CD14-positive monocyte (primary cell): Measurements from ENCODE around the gene SRGAP2. TPM values are rescaled to one million over a fixed set of nuclear protein-coding genes. Genes with fewer than 3 reads are reported as not detected.
"Not testable (repeated sequence)": the region's sequence is repeated elsewhere in the genome, so short reads cannot be mapped to it uniquely, and the experiment has no call there.

ENCODE experiments used
- DNase-seq, 3 donors: peaks; one replicate each; pipeline ENCODE4 v3.0.0-alpha.2; 2011 to 2022
- H2AFZ ChIP-seq: 2 replicates; pipeline ENCODE4 v1.6.0; 2012; ENCODE audit warnings: mild to moderate bottlenecking, low read depth, low read length, inconsistent platforms; ENCODE audit not compliant: insufficient read depth, poor library complexity, severe bottlenecking
- H3K27ac ChIP-seq, 2 donors: 1 replicate in 1 of 2; 2 replicates in 1 of 2; pipeline ENCODE4 v1.5.1; 2012 to 2013; ENCODE audit warnings: low read length in 2 of 2, control low read depth in 1 of 2, inconsistent platforms in 1 of 2, low read depth in 1 of 2, mild to moderate bottlenecking in 1 of 2
- H3K27me3 ChIP-seq, 2 donors: one replicate each; pipeline versions ENCODE4 v1.6.0 to v1.6.1; 2011 to 2013; ENCODE audit warnings: low read length in 2 of 2; ENCODE audit not compliant: control insufficient read depth in 2 of 2, insufficient read depth in 2 of 2
- H3K36me3 ChIP-seq, 2 donors: replicated peaks in 1 of 2; 1 replicate in 1 of 2; 2 replicates in 1 of 2; pipeline versions ENCODE4 v1.5.1 to v1.6.1; 2012 to 2013; ENCODE audit warnings: low read length in 2 of 2, control low read depth in 1 of 2, inconsistent platforms in 1 of 2, mild to moderate bottlenecking in 1 of 2; ENCODE audit not compliant: insufficient read depth in 2 of 2, control insufficient read depth in 1 of 2
- H3K4me1 ChIP-seq, 2 donors: 1 replicate in 1 of 2; 2 replicates in 1 of 2; pipeline versions ENCODE4 v1.5.1 to v1.6.1; 2012 to 2013; ENCODE audit warnings: low read length in 2 of 2, control low read depth in 1 of 2, inconsistent platforms in 1 of 2, mild to moderate bottlenecking in 1 of 2, moderate library complexity in 1 of 2; ENCODE audit not compliant: insufficient read depth in 2 of 2, control insufficient read depth in 1 of 2
- H3K4me2 ChIP-seq: replicated peaks from 2 replicates; pipeline ENCODE3; 2012; ENCODE audit warnings: low read length, moderate library complexity, mild to moderate bottlenecking; ENCODE audit not compliant: poor library complexity, severe bottlenecking; ENCODE audit errors: extremely low read depth
- H3K4me3 ChIP-seq, 3 experiments: fragments of 200-600 bp in 1 of 3; sonication (generic) in 1 of 3; replicated peaks in 1 of 3; 1 replicate in 2 of 3; 2 replicates in 1 of 3; pipeline ENCODE4 v1.5.1; 2011 to 2013; ENCODE audit warnings: low read length in 3 of 3, mild to moderate bottlenecking in 3 of 3, control low read depth in 2 of 3, low read depth in 2 of 3, inconsistent platforms in 1 of 3, moderate library complexity in 1 of 3
- H3K79me2 ChIP-seq: 2 replicates; pipeline ENCODE4 v1.6.0; 2012; ENCODE audit warnings: mild to moderate bottlenecking, control low read depth, inconsistent platforms, low read length, moderate library complexity; ENCODE audit not compliant: insufficient read depth
- H3K9ac ChIP-seq: 2 replicates; pipeline ENCODE4 v1.6.0; 2017; ENCODE audit warnings: low read length, mild to moderate bottlenecking; ENCODE audit not compliant: insufficient read depth, poor library complexity, severe bottlenecking
- H3K9me3 ChIP-seq, 2 donors: replicated peaks in 1 of 2; 1 replicate in 1 of 2; 2 replicates in 1 of 2; pipeline versions ENCODE4 v1.5.1 to v1.6.1; 2012 to 2013; ENCODE audit warnings: low read length in 2 of 2, control low read depth in 1 of 2; ENCODE audit not compliant: control insufficient read depth in 1 of 2, insufficient read depth in 1 of 2
- H4K20me1 ChIP-seq: 2 replicates; pipeline ENCODE4 v1.6.0; 2012; ENCODE audit warnings: mild to moderate bottlenecking, low read length, control low read depth, moderate library complexity; ENCODE audit not compliant: insufficient read depth
- H3K27ac Mint-ChIP-seq, 7 donors: one replicate each; pipeline ENCODE4 v1.8.0; 2020; ENCODE audit warnings: mild to moderate bottlenecking in 7 of 7, mixed read lengths in 7 of 7, moderate library complexity in 6 of 7, inconsistent platforms in 2 of 7
- H3K27me3 Mint-ChIP-seq, 3 donors: one replicate each; pipeline ENCODE4 v1.8.0; 2021 to 2022; ENCODE audit warnings: low read depth in 3 of 3, mild to moderate bottlenecking in 3 of 3, mixed read lengths in 3 of 3, moderate library complexity in 3 of 3, inconsistent platforms in 1 of 3
- H3K36me3 Mint-ChIP-seq, 2 donors: one replicate each; pipeline ENCODE4 v1.8.0; 2020; ENCODE audit warnings: mixed read lengths in 2 of 2, inconsistent platforms in 1 of 2, mild to moderate bottlenecking in 1 of 2
- H3K4me1 Mint-ChIP-seq: one replicate; pipeline ENCODE4 v1.8.0; 2020; ENCODE audit warnings: mild to moderate bottlenecking, mixed read lengths
- H3K4me3 Mint-ChIP-seq, 2 donors: one replicate each; pipeline ENCODE4 v1.8.0; 2020; ENCODE audit warnings: mild to moderate bottlenecking in 2 of 2, mixed read lengths in 2 of 2, moderate library complexity in 1 of 2
- H3K9me3 Mint-ChIP-seq, 7 donors: one replicate each; pipeline ENCODE4 v1.8.0; 2020 to 2022; ENCODE audit warnings: mixed read lengths in 7 of 7, mild to moderate bottlenecking in 6 of 7, moderate library complexity in 6 of 7, inconsistent platforms in 2 of 7
- WGBS: methylation state at CpG from one replicate; pipeline ENCODE4 v1.1.5; 2013; ENCODE audit warnings: missing lambda C conversion rate; ENCODE audit not compliant: insufficient coverage; 5-methylcytosine and 5-hydroxymethylcytosine counted together
- intact Hi-C, 2 donors: fragments of 100-400 bp; cut with micrococcal nuclease; formaldehyde crosslinking; loops; one replicate each; pipeline versions ENCODE4 v1.15.0 to v1.15.1; 2023
- polyA minus RNA-seq: library from RNA; depleted of rRNA, polyadenylated mRNA; stranded (reverse); fragments of >200 nt; gene quantifications from 2 replicates; pipeline ENCODE4 v1.2.3, GENCODE V29; 2012
- polyA plus RNA-seq, 3 donors: library from polyadenylated mRNA; depleted of rRNA in 1 of 3; unstranded in 2 of 3; stranded (reverse) in 1 of 3; fragments of 300-500 nt in 2 of 3; fragments of >200 nt in 1 of 3; fragmentation: Illumina TruSeq in 2 of 3; gene quantifications; 1 replicate in 2 of 3; 2 replicates in 1 of 3; pipeline ENCODE4 v1.2.3, GENCODE V29; 2012 to 2021
- total RNA-seq, 12 experiments: library from RNA in 1 of 12; stranded (reverse) in 1 of 12; fragments of 120-200 nt in 1 of 12; gene quantifications; one replicate each; pipeline ENCODE4 v1.2.4 and lab custom pipeline; 2013 to 2026; ENCODE audit warnings: mixed read lengths in 6 of 12, inconsistent platforms in 1 of 12

Gene SRGAP2
- total RNA-seq (2013): 69.5 TPM
- polyA plus RNA-seq (10 to 100 TPM; 13.6 to 70.7 (median 19.3) TPM), polyA minus RNA-seq (94.8 and 136 TPM in 2 replicates), total RNA-seq (lab: John Stamatoyannopoulos, UW) (14.2 to 83.7 (median 68.3) reads per million in 11 experiments)

- H3K36me3 Mint-ChIP-seq, H3K79me2 ChIP-seq, H3K9me3 ChIP-seq, H4K20me1 ChIP-seq, intact Hi-C loops, H3K27me3 Mint-ChIP-seq, H3K36me3 ChIP-seq, H3K4me1 ChIP-seq, H3K4me2 ChIP-seq, H3K4me1 Mint-ChIP-seq, H3K27me3 ChIP-seq, H3K9me3 Mint-ChIP-seq: not testable (repeated sequence)
- peak within 1 kb of the TSS; percentile 56 to 67 (median 64) for H3K4me3 ChIP-seq
- peak within 1 kb of the TSS; percentile 36 to 77 for H3K27ac ChIP-seq
- H2AFZ ChIP-seq: peak within 1 kb of the TSS; percentile 41
- Mint-ChIP-seq H3K4me3 (peak within 1 kb of the TSS; percentile 88 to 89), H3K27ac (peak within 1 kb of the TSS; percentile 76 to 88 (median 87))
- WGBS: 0% methylated on average over 6 of the region's 63 CpGs
- DNase-seq: peak; percentile 0 to 38 (median 23)
- peak within 1 kb of the TSS; percentile 15 for H3K9ac ChIP-seq
Observed at GRCh38 chr1:206203364-206204158, at the start of gene SRGAP2. SRGAP2 (plus strand) TSS chr1:206203541; CDS start chr1:206205971, 2,430 bp downstream.

DNA sequence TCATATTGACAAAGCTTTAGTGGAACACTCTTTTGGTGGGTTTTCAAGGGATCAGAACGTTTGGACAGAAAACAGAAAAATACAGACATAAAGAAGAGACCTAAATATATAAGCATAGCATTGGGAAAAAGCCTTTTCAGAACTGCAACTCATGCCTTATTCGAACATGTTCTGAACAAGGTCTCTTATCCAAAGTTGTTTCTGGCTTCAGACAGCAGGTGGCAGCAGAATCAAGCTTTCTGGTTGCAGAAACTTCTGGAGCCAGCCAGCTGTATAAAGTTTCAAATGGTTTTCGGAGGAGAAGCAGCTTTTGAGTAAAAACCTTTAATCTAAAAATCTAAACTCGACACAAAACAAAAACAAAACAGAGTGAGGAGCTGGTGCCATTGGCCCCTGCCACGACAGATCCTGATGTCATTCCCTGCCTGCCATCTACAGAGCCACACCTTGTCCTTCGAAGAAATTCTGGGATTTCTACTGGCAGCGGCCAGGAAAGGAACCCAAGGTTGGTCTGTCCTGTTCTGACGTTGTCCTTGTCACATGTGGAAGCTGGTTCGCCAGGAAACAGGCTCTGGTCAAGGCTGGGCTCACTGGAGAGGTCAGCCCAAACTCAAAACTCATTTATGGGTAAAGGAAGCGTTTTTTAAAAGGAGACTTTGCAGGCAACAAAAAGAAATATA is 35.9 kb upstream of the SRGAP2 start:
- H3K79me2 ChIP-seq, H3K4me1 ChIP-seq, H3K4me1 Mint-ChIP-seq, H3K36me3 Mint-ChIP-seq, DNase-seq, H3K4me2 ChIP-seq, H4K20me1 ChIP-seq, H3K9ac ChIP-seq, H3K9me3 ChIP-seq, H3K4me3 ChIP-seq, H3K9me3 Mint-ChIP-seq, H2AFZ ChIP-seq, H3K27me3 Mint-ChIP-seq, H3K27ac Mint-ChIP-seq, H3K27me3 ChIP-seq, H3K36me3 ChIP-seq, intact Hi-C loops, H3K27ac ChIP-seq, H3K4me3 Mint-ChIP-seq: not testable (repeated sequence)
- no CpG with 5 or more reads among the region's 10 CpGs for whole genome bisulfite sequencing

- H3K36me3 Mint-ChIP-seq: not testable (repeated sequence)
Observed at GRCh38 chr1:206169794-206170193, 33.5 kb upstream of the SRGAP2 start.

DNA sequence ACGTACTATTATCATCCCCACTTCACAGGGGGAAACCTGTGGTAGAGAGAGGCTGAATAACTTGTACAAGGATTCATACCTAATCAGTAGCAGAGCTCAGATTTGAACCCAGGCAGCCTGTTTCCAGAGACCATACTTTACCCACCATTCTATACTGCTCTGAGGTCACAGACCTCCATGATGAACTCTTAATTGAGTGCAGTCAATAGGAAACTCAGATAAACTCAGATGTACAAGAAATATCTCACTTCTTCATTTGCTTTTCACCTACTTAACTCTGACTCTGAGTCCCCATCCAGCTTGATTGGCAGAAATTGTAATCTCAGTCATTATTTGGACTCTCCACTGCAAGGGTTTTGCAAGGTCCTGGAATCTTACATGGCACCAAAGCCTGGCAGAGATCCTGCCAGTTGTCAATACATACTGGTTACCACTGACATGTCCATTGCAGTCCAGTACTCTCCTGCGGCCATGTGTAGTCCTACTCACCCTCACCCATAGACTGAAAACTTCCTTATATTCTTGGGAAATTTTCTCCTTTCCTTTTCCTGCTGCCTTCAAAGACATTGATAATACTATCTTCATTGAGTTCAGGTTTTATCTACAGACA is 30.1 kb upstream of the SRGAP2 start:
- H3K4me2 ChIP-seq, H3K27ac Mint-ChIP-seq, H3K9ac ChIP-seq, H3K4me3 Mint-ChIP-seq, H3K27me3 Mint-ChIP-seq, H3K27ac ChIP-seq, intact Hi-C loops, H3K9me3 ChIP-seq, H3K36me3 ChIP-seq, H2AFZ ChIP-seq, H3K9me3 Mint-ChIP-seq, H3K79me2 ChIP-seq, H3K36me3 Mint-ChIP-seq, H4K20me1 ChIP-seq, H3K27me3 ChIP-seq, H3K4me3 ChIP-seq, DNase-seq: not testable (repeated sequence)
- no CpG with 5 or more reads among the region's 2 CpGs for WGBS
- H3K4me1 Mint-ChIP-seq: peaks cover 11% of the 10 kb centered on the region
- H3K4me1 ChIP-seq: peaks cover 13 to 18% of the 10 kb centered on the region in 2 donors

More at GRCh38 chr1:206169794-206170193, 33.5 kb upstream of the SRGAP2 start:
- H3K27me3 Mint-ChIP-seq, H3K4me1 Mint-ChIP-seq, H4K20me1 ChIP-seq, H3K4me1 ChIP-seq, H3K9ac ChIP-seq, H3K4me3 Mint-ChIP-seq, DNase-seq, H3K4me3 ChIP-seq, H3K4me2 ChIP-seq, H3K9me3 Mint-ChIP-seq, H3K79me2 ChIP-seq, H3K27me3 ChIP-seq, H3K27ac ChIP-seq, H3K36me3 ChIP-seq, H3K27ac Mint-ChIP-seq, H3K9me3 ChIP-seq, intact Hi-C loops, H2AFZ ChIP-seq: not testable (repeated sequence)
- whole genome bisulfite sequencing: no CpG with 5 or more reads among the region's 3 CpGs
